ENCODE data around the gene OR2A2. TPM values are rescaled to one million over a fixed set of nuclear protein-coding genes. Genes with fewer than 3 reads are reported as not detected.

The OR2A2 gene, protein sequence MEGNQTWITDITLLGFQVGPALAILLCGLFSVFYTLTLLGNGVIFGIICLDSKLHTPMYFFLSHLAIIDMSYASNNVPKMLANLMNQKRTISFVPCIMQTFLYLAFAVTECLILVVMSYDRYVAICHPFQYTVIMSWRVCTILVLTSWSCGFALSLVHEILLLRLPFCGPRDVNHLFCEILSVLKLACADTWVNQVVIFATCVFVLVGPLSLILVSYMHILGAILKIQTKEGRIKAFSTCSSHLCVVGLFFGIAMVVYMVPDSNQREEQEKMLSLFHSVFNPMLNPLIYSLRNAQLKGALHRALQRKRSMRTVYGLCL
- polyA plus RNA-seq (2011; rRNA removed) (not detected in 2 replicates), polyA plus RNA-seq (2017; fragmentation: RNase III; extraction: RNeasy Plus Mini Kit Qiagen cat#74134 plus additional on column Dnase treatment) (not detected in 3 replicates), polyA minus RNA-seq (2011; rRNA and poly(A)+ RNA removed) (not detected in 2 replicates)
- not detected in 2 replicates for polyA plus RNA-seq (2012; cell fraction: cytosol; rRNA removed)
- polyA plus RNA-seq (2012; cell fraction: nucleus; rRNA removed) = not detected in 2 replicates

- Histone ChIP-seq H3K4me1 (no peaks in the 10 kb centered on the region), H3K4me3 (no peak within 1 kb of the TSS), H3K27ac (no peak within 1 kb of the TSS), H3K4me2 (no peak within 1 kb of the TSS), H3K9me3 (no peaks in the 10 kb centered on the region)
- 26% methylated on average over 2 of the region's 2 CpGs for WGBS (ENCODE audit: missing lambda C conversion rate)
- POLR2A ChIA-PET = no interaction called here
- DNase-seq (ENCODE audit: low read depth in 1 of 2, low spot score in 1 of 2) (no peak), FAIRE-seq (no peak), ATAC-seq (no peak)
- CTCF ChIA-PET = no interaction called here
- TF ChIP-seq REST (IDR thresholded peaks at IDR 0.05) = no peak
- no peak for TF ChIP-seq SREBF2 (IDR thresholded peaks at IDR 0.05)
- no peak for TF ChIP-seq PHF8 (IDR thresholded peaks at IDR 0.05; ENCODE audit: borderline replicate concordance, low read depth)
- TF ChIP-seq RCOR1 (IDR thresholded peaks at IDR 0.05; ENCODE audit: low read depth, low read length) = no peak
- TF ChIP-seq EHMT2 (IDR thresholded peaks at IDR 0.05; ENCODE audit: low read depth) = no peak
- TF ChIP-seq JUNB (IDR thresholded peaks at IDR 0.05) = no peak
- no peak for TF ChIP-seq TFCP2L1 (CRISPR knock-in tag; IDR thresholded peaks at IDR 0.05)
- TF ChIP-seq HOXB5 (CRISPR knock-in tag; IDR thresholded peaks at IDR 0.05) = no peak
- no peak for TF ChIP-seq ATOH8 (CRISPR knock-in tag; IDR thresholded peaks at IDR 0.05; ENCODE audit: low read depth)
- no peak for TF ChIP-seq MAZ (IDR thresholded peaks at IDR 0.05; ENCODE audit: borderline replicate concordance, low read depth, low read length)
- TF ChIP-seq ZC3H11A (IDR thresholded peaks at IDR 0.05) = no peak
- TF ChIP-seq EHF (CRISPR knock-in tag; IDR thresholded peaks at IDR 0.05) = no peak
- no peak for TF ChIP-seq FOSB (CRISPR knock-in tag; IDR thresholded peaks at IDR 0.05)
- TF ChIP-seq ESRRA (IDR thresholded peaks at IDR 0.05; ENCODE audit: borderline replicate concordance, low read length) = no peak
- no peak for TF ChIP-seq TP53 (CRISPR knock-in tag; IDR thresholded peaks at IDR 0.05)
- no peak for TF ChIP-seq POLR2A (IDR thresholded peaks at IDR 0.05; ENCODE audit: low read length)
- TF ChIP-seq ZSCAN20 (CRISPR knock-in tag; IDR thresholded peaks at IDR 0.05) = no peak
- TF ChIP-seq SMC3 (IDR thresholded peaks at IDR 0.05) = no peak
- no peak for TF ChIP-seq POLR2AphosphoS2 (conservative IDR thresholded peaks at IDR 0.05; ENCODE audit: low read length)
- TF ChIP-seq MAX (IDR thresholded peaks at IDR 0.05) = no peak
These were observed at the start of gene OR2A2 for GRCh38 chr7:144109283-144109682. TSS of gene OR2A2 (plus strand) at chr7:144109583. CDS start at chr7:144109583, 0 bp downstream.

DNA sequence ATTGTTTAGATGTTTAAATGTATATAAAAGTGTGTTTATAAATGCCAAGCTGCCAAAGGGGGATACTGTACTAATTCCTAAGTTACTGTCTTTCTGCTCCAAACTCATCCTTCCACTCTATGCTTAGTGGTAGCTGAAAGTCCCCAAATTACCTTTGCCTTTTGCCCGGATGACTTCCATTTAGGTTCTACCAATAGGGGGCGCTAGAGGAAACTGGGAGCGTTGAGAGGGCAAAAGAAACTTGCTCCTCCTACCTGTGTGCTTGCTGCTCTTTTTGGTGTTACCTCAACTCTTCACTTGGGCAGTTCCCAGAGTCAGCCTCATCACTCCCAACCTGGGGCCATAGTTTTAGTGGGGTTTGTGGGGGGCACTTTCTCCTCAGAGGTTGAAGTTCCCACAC is 45.7 kb upstream of the OR2A2 start:
- DNase-seq (ENCODE audit: low read depth in 1 of 2, low spot score in 1 of 2) = no peak
- TF ChIP-seq EHF (CRISPR knock-in tag; IDR thresholded peaks at IDR 0.05) = no peak
- TF ChIP-seq NR3C1 (IDR thresholded peaks at IDR 0.05) = no peak
- no peak for TF ChIP-seq RCOR1 (IDR thresholded peaks at IDR 0.05; ENCODE audit: low read depth, low read length)
- no peak for TF ChIP-seq ZSCAN20 (CRISPR knock-in tag; IDR thresholded peaks at IDR 0.05)
- no peak for TF ChIP-seq HOXA7 (CRISPR knock-in tag; IDR thresholded peaks at IDR 0.05)
- TF ChIP-seq RAD21 (conservative IDR thresholded peaks at IDR 0.05 in 1 of 2, IDR thresholded peaks at IDR 0.05 in 1 of 2) = 0 out of 5 replicates have a peak, but pooled peaks of 1 of the 2 experiments have one; percentile 3
- TF ChIP-seq ZFP36 (IDR thresholded peaks at IDR 0.05; ENCODE audit: borderline replicate concordance, partially characterized antibody) = no peak
- no peak for ATAC-seq
- no peaks in the 10 kb centered on the region for H3K4me1 ChIP-seq
- ChIA-PET CTCF (interaction anchor here (1.5 kb wide), 1 partner anchor 23 kb away, joined by 4 read pairs; no protein-coding TSS in a partner anchor), POLR2A (no interaction called here)
- no peak overlapping the region for H3K27ac ChIP-seq
- FAIRE-seq = no peak
- H3K4me3 ChIP-seq = no peak overlapping the region
- H3K4me2 ChIP-seq = no peak overlapping the region
- 9% methylated on average over 3 of the region's 3 CpGs for WGBS (ENCODE audit: missing lambda C conversion rate)
- no peaks in the 10 kb centered on the region for H3K9me3 ChIP-seq

Data from A549 (cell line).